HAP-1 (cell line): ENCODE measurements around the gene TBC1D10A.

Source experiments
- DNase-seq, 2 experiments: peaks; one replicate each; pipeline ENCODE4 v3.0.0-alpha.2; 2016 to 2020; ENCODE audit warnings: low spot score in 2 of 2
- H3K27me3 ChIP-seq: fragments of 250-450 bp; sonication (Bioruptor Pico); 2 replicates; pipeline ENCODE4 v1.5.1; 2020; ENCODE audit warnings: low read depth, mild to moderate bottlenecking, moderate library complexity
- H3K36me3 ChIP-seq: fragments of 250-450 bp; sonication (Bioruptor Pico); replicated peaks from 2 replicates; pipeline ENCODE4 v1.5.1; 2020; ENCODE audit warnings: mild to moderate bottlenecking
- H3K4me1 ChIP-seq: fragments of 250-450 bp; sonication (Bioruptor Pico); 2 replicates; pipeline ENCODE4 v1.5.1; 2020; ENCODE audit warnings: mild to moderate bottlenecking
- H3K4me3 ChIP-seq: fragments of 250-450 bp; sonication (Bioruptor Pico); 2 replicates; pipeline ENCODE4 v1.5.1; 2020; ENCODE audit warnings: mild to moderate bottlenecking, moderate library complexity
- H3K9me3 ChIP-seq: fragments of 250-450 bp; sonication (Bioruptor Pico); 2 replicates; pipeline ENCODE4 v1.5.1; 2020; ENCODE audit warnings: mild to moderate bottlenecking, moderate library complexity
- in situ Hi-C: fragments of 300-500 bp; cut with MboI; formaldehyde crosslinking; loops from 3 replicates; pipeline ENCODE4 v1.14.3; 2020; ENCODE audit warnings: low sequenced_read_pairs, inconsistent platforms, mixed read lengths

TBC1D10A gene

GRCh38 chr22:30246814-30247376 is 79.8 kb downstream of the TBC1D10A start:
- in situ Hi-C loops, result no loop called here
- Histone ChIP-seq H3K27me3 (no peaks in the 10 kb centered on the region), H3K36me3 (no peaks in the 10 kb centered on the region), H3K4me3 (peak overlapping the region; percentile 36), H3K9me3 (no peaks in the 10 kb centered on the region), H3K4me1 (peaks cover 11% of the 10 kb centered on the region)
- DNase-seq, result no peak

- DNase-seq, result peak; percentile 15 to 67
- no peaks in the 10 kb centered on the region for H3K27me3 ChIP-seq
- H3K4me1 ChIP-seq, result peaks cover 11% of the 10 kb centered on the region
- no peaks in the 10 kb centered on the region for H3K36me3 ChIP-seq
- in situ Hi-C loops, result no loop called here
- peak within 1 kb of the TSS; percentile 36 for H3K4me3 ChIP-seq
- no peaks in the 10 kb centered on the region for H3K9me3 ChIP-seq
Observed at GRCh38 chr22:30245985-30246813, 80.5 kb downstream of the TBC1D10A start, which contains the start of gene LIF. TSS of gene LIF (minus strand) at chr22:30246759. CDS start at chr22:30246695, 64 bp downstream.

GRCh38 chr22:30245181-30245984 is 81.4 kb downstream of the TBC1D10A start:
- Histone ChIP-seq H3K27me3 (no peaks in the 10 kb centered on the region), H3K36me3 (no peaks in the 10 kb centered on the region), H3K4me3 (peak overlapping the region; percentile 36), H3K4me1 (peaks cover 11% of the 10 kb centered on the region), H3K9me3 (no peaks in the 10 kb centered on the region)
- in situ Hi-C loops, result no loop called here
- peak; percentile 50 to 66 for DNase-seq

GRCh38 chr22:30244641-30245040 is 82.1 kb downstream of the TBC1D10A start:
- Histone ChIP-seq H3K27me3 (no peaks in the 10 kb centered on the region), H3K4me1 (peaks cover 11% of the 10 kb centered on the region), H3K9me3 (no peaks in the 10 kb centered on the region), H3K36me3 (no peaks in the 10 kb centered on the region), H3K4me3 (no peak overlapping the region)
- in situ Hi-C loops, result no loop called here
- no peak for DNase-seq

GRCh38 chr22:30244066-30244465 is 82.7 kb downstream of the TBC1D10A start:
- peaks cover 11% of the 10 kb centered on the region for H3K4me1 ChIP-seq

DNA sequence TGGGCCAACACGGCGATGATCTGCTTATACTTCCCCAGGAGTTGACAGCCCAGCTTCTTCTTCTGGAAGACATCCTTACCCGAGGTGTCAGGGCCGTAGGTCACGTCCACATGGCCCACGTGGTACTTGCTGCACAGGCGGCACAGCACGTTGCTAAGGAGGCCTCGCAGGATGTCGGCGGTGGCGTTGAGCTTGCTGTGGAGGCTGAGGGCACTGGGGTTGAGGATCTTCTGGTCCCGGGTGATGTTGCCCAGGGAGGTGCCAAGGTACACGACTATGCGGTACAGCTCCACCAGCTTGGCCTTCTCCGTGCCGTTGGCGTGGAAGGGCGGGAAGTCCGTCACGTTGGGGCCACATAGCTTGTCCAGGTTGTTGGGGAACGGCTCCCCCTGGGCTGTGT is 83.1 kb downstream of the TBC1D10A start:
- in situ Hi-C loops, result no loop called here
- Histone ChIP-seq H3K4me1 (peaks cover 11% of the 10 kb centered on the region), H3K4me3 (no peak overlapping the region), H3K36me3 (no peaks in the 10 kb centered on the region), H3K27me3 (no peaks in the 10 kb centered on the region), H3K9me3 (no peaks in the 10 kb centered on the region)
- DNase-seq, result no peak

More at GRCh38 chr22:30244066-30244465, 82.7 kb downstream of the TBC1D10A start:
- H3K27me3 ChIP-seq, result no peaks in the 10 kb centered on the region
- no peaks in the 10 kb centered on the region for H3K36me3 ChIP-seq
- H3K4me3 ChIP-seq, result no peak overlapping the region
- in situ Hi-C loops, result no loop called here
- no peaks in the 10 kb centered on the region for H3K9me3 ChIP-seq
- DNase-seq, result no peak
